Measurements from ENCODE around the gene ABCA13.

The ABCA13 gene

DNA sequence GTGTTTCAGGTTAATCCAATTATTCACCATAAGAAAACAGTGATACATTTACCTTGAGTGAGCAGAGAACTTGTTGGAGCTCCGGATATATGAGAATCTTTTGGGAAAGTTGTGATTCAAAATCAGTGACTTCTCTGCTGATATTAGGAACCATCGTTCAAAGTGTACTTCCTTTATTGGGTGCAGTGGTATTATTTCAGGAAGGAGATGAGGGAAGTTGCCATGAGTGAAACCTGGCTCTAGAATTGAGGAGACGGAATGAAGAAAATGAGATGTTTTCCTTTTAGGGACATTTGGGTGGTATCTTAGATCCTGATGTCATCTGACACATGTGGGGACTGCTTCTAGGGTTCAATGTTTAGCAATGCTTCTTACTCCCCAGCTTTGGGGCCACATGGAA is 343.9 kb downstream of the ABCA13 start:
- DNase-seq (ENCODE audit: low spot score) = no peak

DNA sequence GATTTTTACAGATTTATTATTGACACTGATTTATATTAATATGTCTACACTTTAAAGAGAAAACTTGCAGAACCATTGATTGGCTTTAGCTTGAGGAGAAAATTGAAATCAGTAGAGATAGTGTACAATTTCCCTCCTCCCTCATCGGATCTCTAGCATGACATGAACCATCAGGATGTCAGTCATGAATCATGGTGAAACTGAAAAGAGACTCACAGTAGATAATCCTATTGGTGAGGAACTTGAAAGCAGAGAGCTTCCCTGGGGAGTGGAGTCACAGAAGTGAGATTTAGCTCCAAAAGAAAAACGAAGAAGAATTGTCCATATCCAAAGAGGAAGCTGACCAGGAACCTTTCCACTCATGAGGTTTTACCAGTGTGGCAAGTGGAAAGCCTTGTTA is 346.8 kb downstream of the ABCA13 start:
- DNase-seq (ENCODE audit: low spot score) = peak; percentile 9

DNA sequence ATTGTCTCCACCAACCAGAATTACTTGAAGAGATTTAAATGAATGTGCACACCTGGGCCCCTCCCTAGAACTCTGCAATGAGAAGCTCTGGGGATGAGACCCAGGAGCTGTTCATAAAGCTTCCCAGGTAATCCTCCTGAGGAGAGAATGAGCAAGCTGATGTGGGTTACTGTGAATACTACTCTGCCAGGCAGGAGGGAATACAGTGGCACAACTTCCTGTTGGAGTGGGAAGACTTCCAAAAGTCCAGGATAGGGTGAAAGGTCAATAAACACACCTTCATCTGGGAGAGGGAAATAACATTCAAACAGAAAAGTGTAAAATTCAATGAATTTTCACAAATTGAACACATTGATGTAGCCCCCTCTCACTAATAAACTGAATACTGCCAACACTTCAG is 351.4 kb downstream of the ABCA13 start:
- peak; percentile 20 for DNase-seq (ENCODE audit: low spot score)

- no peak for DNase-seq (ENCODE audit: low spot score)
Observed at GRCh38 chr7:48525736-48526732, 354.8 kb downstream of the ABCA13 start.

- DNase-seq (ENCODE audit: low spot score) = no peak
Observed at GRCh38 chr7:48528646-48529045, 357.4 kb downstream of the ABCA13 start.

GRCh38 chr7:48537561-48537960 is 366.3 kb downstream of the ABCA13 start:
- peak; percentile 93 for DNase-seq (ENCODE audit: low spot score)

DNA sequence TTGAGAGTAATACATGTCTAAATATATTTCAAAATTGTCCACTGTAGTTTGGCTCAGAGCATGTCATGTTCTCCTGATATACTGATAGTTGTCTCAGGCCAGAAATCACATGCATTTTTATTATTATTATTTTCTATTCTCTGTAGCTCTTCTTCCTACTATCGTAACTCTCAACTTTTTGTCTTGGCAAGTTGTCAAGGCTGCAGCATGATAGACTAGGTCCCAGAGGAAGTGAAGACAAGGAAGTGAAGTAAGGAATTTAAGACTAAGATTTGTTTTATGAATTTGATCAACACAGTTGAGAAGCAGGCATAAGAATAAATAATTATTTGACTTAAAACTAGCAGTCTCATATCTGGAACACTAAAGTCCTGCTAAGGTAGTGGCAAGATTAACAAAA is 369.5 kb downstream of the ABCA13 start:
- DNase-seq (ENCODE audit: low spot score) = no peak

DNA sequence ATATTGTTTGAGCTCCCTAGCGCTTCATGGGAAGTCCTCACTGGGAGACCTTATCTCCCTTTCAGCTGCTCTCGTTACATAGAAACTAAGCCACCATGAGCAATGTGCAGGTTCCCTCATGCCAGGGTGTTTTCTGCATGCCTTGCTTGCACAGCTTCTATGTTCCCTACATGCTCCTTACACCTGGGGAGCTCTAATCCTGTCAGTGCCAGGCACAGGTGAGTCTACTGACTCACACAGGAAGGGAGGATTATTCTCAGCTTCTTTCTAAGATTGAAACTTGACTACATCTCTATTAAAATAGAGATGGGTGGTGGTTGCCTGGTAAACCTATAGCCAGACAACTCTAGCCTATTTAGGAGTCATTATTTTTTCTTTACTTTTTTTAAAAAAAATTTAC is 377.4 kb downstream of the ABCA13 start:
- no peak for DNase-seq (ENCODE audit: low spot score)

DNA sequence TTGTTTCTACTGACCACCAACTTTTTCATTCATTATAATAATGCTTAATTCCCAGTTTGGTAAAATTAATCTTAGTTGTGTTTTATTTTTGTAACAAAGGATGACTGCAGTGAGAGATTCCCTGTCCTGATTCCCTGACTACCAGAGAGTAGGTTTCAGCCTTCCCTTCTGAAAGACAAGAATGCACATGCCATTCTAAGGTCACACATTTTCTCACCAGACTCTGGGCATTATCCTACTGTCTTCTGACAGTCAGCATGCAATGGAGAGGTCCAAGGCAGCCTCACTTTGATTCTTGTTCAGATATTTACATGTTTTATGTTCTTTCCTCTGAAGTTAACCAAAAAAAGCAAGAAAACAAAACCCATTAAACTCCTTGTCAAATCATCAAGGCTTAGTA is 380.4 kb downstream of the ABCA13 start:
- DNase-seq (ENCODE audit: low spot score) = no peak

DNA sequence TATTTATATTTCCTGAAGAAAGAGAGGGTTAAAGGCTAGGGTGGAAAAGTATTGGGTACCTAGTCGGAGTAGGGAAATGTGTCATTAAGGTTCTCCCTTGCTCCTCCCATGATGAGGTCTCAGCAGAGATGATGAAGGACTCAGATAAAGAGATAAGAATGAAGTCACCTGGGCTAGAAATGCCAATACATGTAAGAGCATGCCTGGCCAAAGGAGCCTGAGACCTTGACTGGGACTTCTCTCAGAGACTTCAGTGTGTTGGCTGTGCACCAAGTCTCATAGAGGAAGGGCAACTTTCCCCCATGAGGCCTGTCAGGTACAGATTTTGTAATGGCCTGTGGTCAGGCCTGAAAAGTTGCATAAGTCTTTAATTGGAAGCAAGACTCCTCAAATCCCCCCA is 392.1 kb downstream of the ABCA13 start:
- DNase-seq (ENCODE audit: low spot score) = no peak

- DNase-seq (ENCODE audit: low spot score) = no peak
Observed at GRCh38 chr7:48575516-48575915, 404.3 kb downstream of the ABCA13 start.

DNA sequence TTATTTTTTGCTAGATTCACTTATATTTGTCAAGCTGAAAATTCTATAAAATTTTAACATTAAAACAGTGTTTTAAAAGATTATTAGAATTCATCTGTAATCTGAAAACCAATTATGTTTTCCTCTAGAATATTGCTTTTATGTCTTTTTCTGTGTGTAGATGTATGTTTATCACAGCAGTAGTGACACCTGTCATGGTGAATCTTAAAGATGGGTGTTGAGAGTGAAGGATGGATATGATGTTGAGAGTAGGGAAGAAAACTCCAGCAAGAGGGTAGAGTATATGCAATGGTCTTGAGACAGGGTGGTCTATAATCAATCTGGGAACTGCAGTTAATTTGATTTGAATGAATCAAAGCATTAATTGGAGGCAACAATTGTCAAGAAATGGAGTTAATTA is 416.2 kb downstream of the ABCA13 start:
- no peak for DNase-seq (ENCODE audit: low spot score)

GRCh38 chr7:48594349-48594748 is 423.1 kb downstream of the ABCA13 start:
- DNase-seq (ENCODE audit: low spot score) = no peak

DNA sequence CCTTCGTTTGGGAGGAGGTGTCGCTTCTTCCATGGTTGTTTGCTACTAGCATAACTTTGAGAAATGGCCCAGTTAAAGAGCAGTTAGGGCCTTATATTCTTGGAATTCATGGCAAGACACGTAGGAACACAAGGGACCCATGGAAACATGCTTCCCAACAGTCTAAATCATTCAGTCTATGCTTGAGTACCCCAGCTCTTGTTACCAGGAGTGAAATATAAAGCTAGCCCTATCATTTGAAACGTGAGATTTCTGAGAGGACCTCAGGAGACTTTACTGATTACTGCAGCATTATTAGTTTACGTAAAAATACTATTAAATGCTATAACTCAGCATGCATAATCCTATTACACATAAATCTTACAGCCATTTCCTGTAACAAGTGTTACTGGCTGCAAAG is 424.5 kb downstream of the ABCA13 start:
- no peak for DNase-seq (ENCODE audit: low spot score)

DNA sequence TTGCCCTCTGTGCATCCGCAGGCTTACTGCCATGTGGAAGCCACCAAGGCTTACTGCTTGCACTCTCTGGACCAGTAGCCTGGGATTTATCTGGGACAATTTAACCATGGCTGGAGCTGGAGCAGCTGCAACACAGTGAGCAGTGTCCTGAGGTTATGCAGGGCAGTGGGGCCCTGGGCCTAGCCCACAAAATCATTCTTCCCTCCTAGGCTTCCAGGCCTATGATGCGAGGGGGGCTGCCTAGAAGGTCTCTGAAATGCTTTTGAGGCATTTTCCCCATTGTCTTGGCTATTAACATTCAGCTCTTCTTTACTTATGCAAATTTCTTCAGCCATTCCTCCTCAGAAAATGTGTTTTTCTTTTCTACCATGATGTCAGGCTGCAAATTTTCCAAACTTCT is 439.4 kb downstream of the ABCA13 start:
- no peak for DNase-seq (ENCODE audit: low spot score)

- peak; percentile 30 for DNase-seq (ENCODE audit: low spot score)
Observed at GRCh38 chr7:48611993-48612392, 440.7 kb downstream of the ABCA13 start.

- DNase-seq (ENCODE audit: low spot score) = no peak
Observed at GRCh38 chr7:48617508-48617907, 446.2 kb downstream of the ABCA13 start.

DNA sequence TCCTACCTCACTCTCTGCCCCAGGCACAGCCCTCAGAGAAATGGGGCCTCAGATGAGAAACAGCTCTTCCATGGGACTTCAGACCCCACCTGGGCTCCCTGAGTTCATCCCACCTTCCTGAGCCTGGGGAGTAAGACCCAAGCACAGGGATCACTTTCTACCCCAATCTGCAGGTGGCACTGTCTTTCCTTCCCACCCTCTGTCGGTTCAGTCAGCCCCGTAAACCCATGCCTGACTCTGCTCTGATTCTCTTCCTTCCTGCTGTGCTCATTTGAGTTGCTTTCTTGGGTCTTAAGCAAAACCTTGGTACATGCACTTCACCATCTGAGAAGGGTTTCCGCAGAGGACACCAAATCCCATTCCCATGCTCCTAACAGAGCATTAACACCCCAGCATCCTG is 446.7 kb downstream of the ABCA13 start:
- DNase-seq (ENCODE audit: low spot score) = no peak

DNA sequence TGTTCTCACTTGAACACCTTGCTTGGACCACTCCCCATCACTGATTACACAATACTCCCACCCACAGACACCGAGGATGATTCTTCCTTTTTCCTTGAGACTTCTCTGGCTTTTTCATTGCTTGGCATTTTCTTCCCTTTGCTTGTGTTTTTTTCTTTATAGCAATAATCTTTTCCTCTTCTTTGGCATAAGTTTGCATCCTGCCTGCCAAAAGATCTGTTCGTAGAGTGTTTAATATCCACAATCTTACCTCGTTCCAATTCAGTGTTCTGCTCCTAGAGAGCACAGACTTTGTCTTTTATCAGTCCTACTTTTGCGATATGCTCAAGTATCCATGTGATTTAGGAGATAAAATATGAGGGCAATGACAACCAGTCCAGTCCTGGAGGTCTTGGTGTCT is 449.8 kb downstream of the ABCA13 start:
- no peak for DNase-seq (ENCODE audit: low spot score)

DNA sequence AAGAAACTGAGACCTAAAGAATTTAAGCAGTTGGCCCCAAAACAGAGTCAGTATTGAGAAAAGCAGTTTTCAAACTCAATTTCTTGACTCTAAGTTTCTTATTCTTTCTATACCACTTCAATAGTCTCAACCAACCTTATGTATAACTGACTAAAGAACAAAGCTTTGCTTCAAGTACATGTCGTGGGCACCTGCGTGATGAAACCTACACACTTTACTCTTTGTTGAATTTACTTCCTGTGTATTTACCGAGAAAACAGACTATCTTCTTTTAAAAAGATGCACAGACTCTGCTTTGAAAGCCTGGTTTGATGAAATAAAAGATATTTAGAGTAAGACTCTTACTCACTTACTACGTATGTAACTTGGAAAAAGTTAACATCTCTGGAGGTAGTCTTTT is 455.9 kb downstream of the ABCA13 start:
- no peak for DNase-seq (ENCODE audit: low spot score)

DNA sequence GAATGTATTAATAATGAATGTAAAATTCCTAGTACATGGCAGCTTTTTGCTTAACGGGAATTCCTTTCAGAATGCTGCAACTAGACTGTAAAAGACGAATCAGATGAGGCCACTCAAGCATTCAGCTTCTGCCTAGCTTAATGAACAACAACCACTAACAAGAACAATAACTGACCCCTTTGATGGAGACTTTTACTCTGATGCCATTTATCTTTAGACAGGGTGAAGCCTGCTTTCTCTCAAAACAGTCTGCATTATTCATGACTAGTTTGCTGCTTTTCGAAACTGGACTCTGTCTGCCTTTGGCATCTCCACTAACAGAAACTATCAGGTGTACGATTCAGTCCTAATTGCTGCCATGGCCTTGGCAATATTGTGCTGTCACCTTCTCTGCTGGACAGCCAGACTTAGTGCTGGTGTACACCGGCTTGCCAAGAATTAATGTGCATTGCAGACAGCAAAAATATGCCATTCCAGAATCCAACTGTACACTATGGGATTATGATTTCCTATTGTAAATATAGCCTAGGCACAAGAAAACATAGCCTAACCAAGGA is 457.6 kb downstream of the ABCA13 start:
- no peak for DNase-seq (ENCODE audit: low spot score)

DNA sequence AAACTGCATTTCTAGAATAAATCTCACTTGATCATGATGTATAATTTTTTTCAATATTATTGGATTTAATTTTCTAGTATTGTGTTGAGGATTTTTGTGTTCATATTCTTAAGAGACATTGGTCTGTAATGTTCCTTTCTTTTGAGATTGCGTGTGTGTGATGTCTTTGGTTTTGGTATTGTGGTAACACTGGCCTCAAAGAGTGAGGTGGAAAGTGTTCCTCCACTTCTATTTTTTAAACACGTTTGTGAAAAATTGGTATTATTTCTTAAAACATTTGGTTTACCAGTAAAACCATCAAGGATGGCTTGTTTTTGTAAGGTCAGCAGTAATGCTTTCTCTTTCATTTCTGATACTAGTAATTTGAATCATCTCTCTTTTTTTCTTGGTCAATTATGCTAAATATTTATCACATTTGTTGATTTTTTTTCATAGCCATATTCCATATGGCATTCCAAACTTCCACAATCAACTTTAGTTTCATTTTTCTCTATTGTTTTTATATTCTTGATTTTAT is 462.9 kb downstream of the ABCA13 start:
- DNase-seq (ENCODE audit: low spot score) = no peak

DNA sequence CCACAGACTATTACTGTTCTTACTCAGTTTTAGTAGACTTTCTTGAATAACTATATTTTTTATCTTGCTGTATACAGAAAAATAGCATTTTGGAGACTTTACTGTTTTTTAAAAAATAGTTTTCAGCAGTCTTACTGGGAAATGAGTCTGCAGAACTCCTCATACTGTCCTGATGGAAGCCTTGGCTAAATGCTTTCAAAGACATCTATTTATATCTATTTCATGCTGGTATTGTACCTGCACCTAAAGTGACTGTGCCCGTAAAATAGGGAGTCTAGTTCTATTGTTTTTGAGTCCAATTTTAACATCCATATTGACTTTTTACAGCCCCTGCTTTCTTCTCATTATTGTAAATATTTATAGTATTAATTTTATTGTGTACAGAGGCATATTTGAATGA is 464.5 kb downstream of the ABCA13 start:
- DNase-seq (ENCODE audit: low spot score) = no peak

All from kidney tubule cell (primary cell).